Fibroblast of skin of right biceps (primary cell): ENCODE measurements around the gene BEGAIN.

Source experiments
- DNase-seq: peaks from one replicate; pipeline ENCODE4 v3.0.0-alpha.2; 2013

The BEGAIN gene

GRCh38 chr14:100503251-100503650 is 84.0 kb downstream of the BEGAIN start:
- no peak for DNase-seq

- DNase-seq, result no peak
Observed at GRCh38 chr14:100502622-100503220, 84.5 kb downstream of the BEGAIN start.

- no peak for DNase-seq
Observed at GRCh38 chr14:100500128-100500527, 87.1 kb downstream of the BEGAIN start.

GRCh38 chr14:100498068-100498467 is 89.1 kb downstream of the BEGAIN start:
- DNase-seq, result no peak

GRCh38 chr14:100495917-100496316 is 91.3 kb downstream of the BEGAIN start:
- DNase-seq, result no peak

- no peak for DNase-seq
Observed at GRCh38 chr14:100494645-100495044, 92.6 kb downstream of the BEGAIN start.

GRCh38 chr14:100490252-100490651 is 97.0 kb downstream of the BEGAIN start:
- DNase-seq, result no peak

- no peak for DNase-seq
Observed at GRCh38 chr14:100488057-100488456, 99.2 kb downstream of the BEGAIN start.

- no peak for DNase-seq
Observed at GRCh38 chr14:100487304-100487703, 99.9 kb downstream of the BEGAIN start.
